Osteocyte (in vitro differentiated cells): Measurements from ENCODE around the gene SYNE1. TPM values are rescaled to one million over a fixed set of nuclear protein-coding genes. Genes with fewer than 3 reads are reported as not detected.

ENCODE experiments used
- DNase-seq: peaks from one replicate; pipeline ENCODE4 v3.0.0; 2021; ENCODE audit warnings: mixed read lengths; ENCODE audit not compliant: unreplicated experiment; ENCODE audit errors: extremely low spot score
- H3K27ac Mint-ChIP-seq: one replicate; pipeline ENCODE4 v1.8.0; 2021; ENCODE audit warnings: mild to moderate bottlenecking, mixed read lengths; ENCODE audit not compliant: unreplicated experiment
- H3K27me3 Mint-ChIP-seq: one replicate; pipeline ENCODE4 v1.8.0; 2021; ENCODE audit warnings: mixed read lengths; ENCODE audit not compliant: unreplicated experiment
- H3K36me3 Mint-ChIP-seq: one replicate; pipeline ENCODE4 v1.8.0; 2021; ENCODE audit warnings: mixed read lengths; ENCODE audit not compliant: unreplicated experiment
- H3K4me1 Mint-ChIP-seq: one replicate; pipeline ENCODE4 v1.8.0; 2021; ENCODE audit warnings: mixed read lengths; ENCODE audit not compliant: unreplicated experiment
- H3K4me3 Mint-ChIP-seq: one replicate; pipeline ENCODE4 v1.8.0; 2021; ENCODE audit warnings: mild to moderate bottlenecking, moderate library complexity, mixed read lengths; ENCODE audit not compliant: unreplicated experiment
- H3K9me3 Mint-ChIP-seq: one replicate; pipeline ENCODE4 v1.8.0; 2021; ENCODE audit warnings: mixed read lengths; ENCODE audit not compliant: unreplicated experiment
- CTCF ChIP-seq: fragments of 200-600 bp; sonication (generic); IDR thresholded peaks from 2 replicates; pipeline ENCODE4 v1.5.0; 2021; ENCODE audit warnings: antibody characterized with exemption, mild to moderate bottlenecking, moderate library complexity
- total RNA-seq: library from RNA; stranded (reverse); gene quantifications from 2 replicates; pipeline ENCODE4 v1.2.1, GENCODE V29; 2021

The SYNE1 gene
- total RNA-seq, 1 donor from 2014 or later, result 130 TPM

GRCh38 chr6:152096863-152097496 lies 540.2 kb downstream of the SYNE1 start:
- H3K4me3 Mint-ChIP-seq, result peak overlapping the region; percentile 20
- H3K4me1 Mint-ChIP-seq, result peaks cover 73% of the 10 kb centered on the region
- no peaks in the 10 kb centered on the region for H3K9me3 Mint-ChIP-seq
- DNase-seq, result no peak
- peak overlapping the region; percentile 83 for H3K27ac Mint-ChIP-seq
- no peaks in the 10 kb centered on the region for H3K36me3 Mint-ChIP-seq
- H3K27me3 Mint-ChIP-seq, result no peaks in the 10 kb centered on the region
- peak; percentile 49 for TF ChIP-seq CTCF

GRCh38 chr6:152094992-152095592 lies 542.1 kb downstream of the SYNE1 start:
- no peak overlapping the region for H3K4me3 Mint-ChIP-seq
- DNase-seq, result no peak
- no peaks in the 10 kb centered on the region for H3K36me3 Mint-ChIP-seq
- peak overlapping the region; percentile 83 for H3K27ac Mint-ChIP-seq
- H3K9me3 Mint-ChIP-seq, result no peaks in the 10 kb centered on the region
- H3K27me3 Mint-ChIP-seq, result no peaks in the 10 kb centered on the region
- no peak for TF ChIP-seq CTCF
- H3K4me1 Mint-ChIP-seq, result peaks cover 81% of the 10 kb centered on the region

- no peaks in the 10 kb centered on the region for H3K36me3 Mint-ChIP-seq
- peak overlapping the region; percentile 83 for H3K27ac Mint-ChIP-seq
- no peak for TF ChIP-seq CTCF
- H3K4me3 Mint-ChIP-seq, result no peak overlapping the region
- H3K9me3 Mint-ChIP-seq, result no peaks in the 10 kb centered on the region
- peaks cover 76% of the 10 kb centered on the region for H3K4me1 Mint-ChIP-seq
- H3K27me3 Mint-ChIP-seq, result no peaks in the 10 kb centered on the region
- no peak for DNase-seq
Measured at GRCh38 chr6:152094276-152094675, 542.9 kb downstream of the SYNE1 start.

- Mint-ChIP-seq H3K27ac (peak overlapping the region; percentile 3), H3K9me3 (no peaks in the 10 kb centered on the region), H3K36me3 (no peaks in the 10 kb centered on the region), H3K4me1 (peaks cover 73% of the 10 kb centered on the region), H3K27me3 (no peaks in the 10 kb centered on the region), H3K4me3 (no peak overlapping the region)
- no peak for TF ChIP-seq CTCF
- no peak for DNase-seq
Measured at GRCh38 chr6:152093711-152094110, 543.5 kb downstream of the SYNE1 start.

- DNase-seq, result no peak
- no peaks in the 10 kb centered on the region for H3K27me3 Mint-ChIP-seq
- peak overlapping the region; percentile 1 for H3K27ac Mint-ChIP-seq
- H3K4me3 Mint-ChIP-seq, result no peak overlapping the region
- H3K9me3 Mint-ChIP-seq, result no peaks in the 10 kb centered on the region
- H3K4me1 Mint-ChIP-seq, result peaks cover 55% of the 10 kb centered on the region
- no peaks in the 10 kb centered on the region for H3K36me3 Mint-ChIP-seq
- TF ChIP-seq CTCF, result no peak
Measured at GRCh38 chr6:152091851-152092341, 545.3 kb downstream of the SYNE1 start.
